ENCODE results near the gene DAP. TPM values are rescaled to one million over a fixed set of nuclear protein-coding genes. Genes with fewer than 3 reads are reported as not detected.

Gene DAP
- total and polyA plus RNA-seq, 5 experiments from 2014 or later = 31.0 to 71.9 (median 42.7) TPM

Other genes with a start within 250 kb of the DAP start
- 1 to 10 TPM; 1.1 to 1.2 TPM for gene ANKRD33B, start 197.2 kb downstream of the DAP start, total RNA-seq
- gene ANKRD33B, start 197.2 kb downstream of the DAP start, polyA plus RNA-seq = under 1 TPM in 1 of 3 donors, not detected in 2; 0.06 TPM

Measured in naive thymus-derived CD8-positive, alpha-beta T cell (primary cell).